ENCODE measurements around the gene FOCAD.

FOCAD gene

GRCh38 chr9:20790721-20791120 is 106.7 kb downstream of the FOCAD start:
- DNase-seq (ENCODE audit: low read depth), result no peak

GRCh38 chr9:20791682-20792081 is 107.6 kb downstream of the FOCAD start:
- DNase-seq (ENCODE audit: low read depth), result no peak

GRCh38 chr9:20804489-20805250 is 120.6 kb downstream of the FOCAD start:
- no peak for DNase-seq (ENCODE audit: low read depth)

- DNase-seq (ENCODE audit: low read depth), result no peak
Measured at GRCh38 chr9:20805766-20806165, 121.7 kb downstream of the FOCAD start.

- DNase-seq (ENCODE audit: low read depth), result no peak
Measured at GRCh38 chr9:20808002-20808401, 123.9 kb downstream of the FOCAD start.

GRCh38 chr9:20811872-20812271 is 127.8 kb downstream of the FOCAD start:
- no peak for DNase-seq (ENCODE audit: low read depth)

- no peak for DNase-seq (ENCODE audit: low read depth)
Measured at GRCh38 chr9:20815923-20816703, 132.1 kb downstream of the FOCAD start.

- no peak for DNase-seq (ENCODE audit: low read depth)
Measured at GRCh38 chr9:20823051-20823450, 139.0 kb downstream of the FOCAD start.

GRCh38 chr9:20831028-20831427 is 147.0 kb downstream of the FOCAD start:
- DNase-seq (ENCODE audit: low read depth), result no peak

- DNase-seq (ENCODE audit: low read depth), result no peak
Measured at GRCh38 chr9:20832775-20833174, 148.7 kb downstream of the FOCAD start.

- DNase-seq (ENCODE audit: low read depth), result no peak
Measured at GRCh38 chr9:20835377-20836286, 151.6 kb downstream of the FOCAD start.

- no peak for DNase-seq (ENCODE audit: low read depth)
Measured at GRCh38 chr9:20837166-20837565, 153.1 kb downstream of the FOCAD start.

GRCh38 chr9:20838218-20838617 is 154.2 kb downstream of the FOCAD start:
- no peak for DNase-seq (ENCODE audit: low read depth)

- DNase-seq (ENCODE audit: low read depth), result no peak
Measured at GRCh38 chr9:20844916-20845315, 160.9 kb downstream of the FOCAD start.

GRCh38 chr9:20848490-20848889 is 164.4 kb downstream of the FOCAD start:
- DNase-seq (ENCODE audit: low read depth), result no peak

- no peak for DNase-seq (ENCODE audit: low read depth)
Measured at GRCh38 chr9:20853866-20854265, 169.8 kb downstream of the FOCAD start.

- no peak for DNase-seq (ENCODE audit: low read depth)
Measured at GRCh38 chr9:20854444-20854843, 170.4 kb downstream of the FOCAD start.

GRCh38 chr9:20863945-20864344 is 179.9 kb downstream of the FOCAD start:
- no peak for DNase-seq (ENCODE audit: low read depth)

GRCh38 chr9:20865347-20865746 is 181.3 kb downstream of the FOCAD start:
- no peak for DNase-seq (ENCODE audit: low read depth)

GRCh38 chr9:20870115-20870514 is 186.1 kb downstream of the FOCAD start:
- no peak for DNase-seq (ENCODE audit: low read depth)

GRCh38 chr9:20872340-20872977 is 188.4 kb downstream of the FOCAD start:
- no peak for DNase-seq (ENCODE audit: low read depth)

Data from HS-27A (cell line).